HG02973 (cell line): ENCODE data around the gene MIPOL1.
"Not testable (repeated sequence)": the region's sequence is repeated elsewhere in the genome, so short reads cannot be mapped to it uniquely, and the experiment has no call there.

ENCODE experiments used
- ATAC-seq: cut with Tn5 transposase; IDR thresholded peaks from one replicate; pipeline ENCODE4 v1.9.1; 2021; ENCODE audit warnings: moderate library complexity; ENCODE audit not compliant: unreplicated experiment

The MIPOL1 gene

GRCh38 chr14:37384870-37385596, 187.3 kb downstream of the MIPOL1 start:
- no peak for ATAC-seq

- ATAC-seq, result not testable (repeated sequence)
These were observed 199.6 kb downstream of the MIPOL1 start for GRCh38 chr14:37397157-37397940.

DNA sequence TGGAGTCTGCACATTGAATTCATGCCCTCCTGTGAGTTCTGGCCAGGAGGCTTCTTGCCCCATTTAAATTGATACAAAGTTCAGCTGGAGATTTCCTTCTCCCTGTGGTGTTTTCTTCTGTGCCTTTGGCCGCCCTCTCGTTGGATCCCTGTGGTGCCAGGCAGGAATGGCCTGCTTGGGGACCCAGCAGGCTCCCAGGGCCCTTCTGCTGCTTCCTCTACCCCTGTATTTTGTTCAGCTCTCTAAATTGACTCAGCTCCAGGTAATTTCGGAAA, 200.1 kb downstream of the MIPOL1 start:
- ATAC-seq, result no peak

DNA sequence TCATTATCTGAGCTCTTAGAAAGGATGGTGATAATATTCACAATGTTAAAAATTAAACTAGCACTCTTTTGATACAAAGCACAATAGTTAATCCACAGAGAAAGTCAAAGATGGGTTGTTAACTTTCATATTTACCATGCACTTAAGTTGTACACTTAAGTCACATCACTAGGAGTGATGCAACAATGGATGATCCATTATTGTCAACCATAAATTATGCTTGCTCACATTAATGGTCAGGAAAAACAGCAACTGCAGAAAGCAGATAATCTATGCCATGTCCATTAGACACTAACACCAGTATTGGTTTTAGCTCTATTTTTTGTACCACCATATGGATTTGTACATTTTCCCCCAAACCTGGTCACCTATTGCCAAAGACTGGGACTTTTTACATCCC, 201.8 kb downstream of the MIPOL1 start:
- no peak for ATAC-seq

GRCh38 chr14:37401093-37401492, 203.4 kb downstream of the MIPOL1 start:
- ATAC-seq, result no peak

GRCh38 chr14:37403626-37404025, 205.9 kb downstream of the MIPOL1 start:
- no peak for ATAC-seq

- ATAC-seq, result no peak
These were observed 208.4 kb downstream of the MIPOL1 start for GRCh38 chr14:37406095-37406494.

DNA sequence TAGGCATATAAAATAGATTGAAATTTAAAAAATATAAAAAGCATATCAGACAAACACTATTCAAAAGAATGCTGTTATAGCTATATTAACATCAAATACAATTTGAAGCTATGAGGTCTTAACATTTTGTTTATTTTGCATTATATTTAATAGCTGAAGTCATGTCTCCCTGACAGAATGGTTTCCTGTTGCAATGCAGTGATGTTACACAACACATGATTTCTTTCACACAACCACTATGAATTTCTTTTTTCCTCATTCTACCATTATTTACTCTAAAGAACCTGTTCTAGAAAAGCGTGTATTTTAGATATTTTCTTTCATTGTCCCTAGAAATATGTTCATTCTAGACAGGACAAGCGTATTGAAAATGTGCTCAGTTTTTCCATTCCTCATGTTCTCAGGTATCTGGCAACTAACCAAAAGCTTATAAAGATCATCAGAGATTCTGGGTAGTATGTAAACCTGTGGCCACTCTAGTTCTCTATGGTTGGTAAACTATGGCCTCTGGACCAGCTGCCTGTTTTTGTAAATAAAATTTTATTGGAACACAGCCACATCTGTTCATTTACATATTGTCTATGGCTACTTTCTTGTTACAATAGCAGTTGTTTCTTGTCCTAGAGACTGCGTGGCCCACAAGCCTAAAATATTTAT, 213.5 kb downstream of the MIPOL1 start:
- no peak for ATAC-seq

DNA sequence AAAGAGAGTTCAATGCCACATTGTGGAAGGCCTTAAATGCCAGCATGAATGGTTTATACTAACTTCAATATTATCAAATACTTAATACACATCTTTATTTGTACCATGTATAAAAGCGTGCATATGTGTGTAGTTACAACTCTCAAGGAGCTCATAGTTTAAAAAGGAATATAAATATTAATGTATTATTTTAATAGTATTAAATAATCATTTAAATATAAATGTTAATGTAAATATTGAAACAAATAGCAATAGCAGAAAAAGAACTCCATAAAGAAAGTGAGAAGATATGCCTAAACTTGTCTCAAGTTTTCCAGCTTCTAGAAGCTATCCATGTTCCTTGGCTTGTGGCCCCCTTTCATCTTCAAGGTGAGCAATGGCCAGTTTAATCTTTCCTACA, 215.3 kb downstream of the MIPOL1 start:
- ATAC-seq, result no peak

DNA sequence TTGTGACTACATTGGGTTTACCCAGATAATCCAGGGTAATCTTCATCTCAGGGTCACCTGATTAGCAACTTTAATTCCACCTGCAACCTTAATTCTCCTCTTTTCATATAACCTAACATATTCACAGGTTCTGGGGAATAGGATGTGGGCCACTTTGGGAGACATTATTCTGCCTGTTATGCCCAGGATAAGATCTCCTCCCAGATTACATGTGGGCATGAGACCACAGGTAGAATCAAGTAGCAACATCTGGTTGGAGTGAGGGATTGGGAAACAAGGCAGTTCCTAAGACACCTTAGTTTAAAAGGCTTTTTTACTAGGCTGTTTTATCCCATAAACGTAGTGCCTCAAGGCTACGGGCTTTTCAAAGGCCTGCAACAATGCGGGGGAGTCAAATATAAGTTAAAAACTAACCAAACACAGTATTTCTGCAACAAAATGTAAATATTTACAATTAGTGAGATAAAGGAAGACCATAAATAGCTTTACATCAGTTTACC, 215.8 kb downstream of the MIPOL1 start:
- ATAC-seq, result no peak

- ATAC-seq, result no peak
These were observed 218.5 kb downstream of the MIPOL1 start for GRCh38 chr14:37416264-37416663.

GRCh38 chr14:37417151-37417550, 219.4 kb downstream of the MIPOL1 start:
- no peak for ATAC-seq

DNA sequence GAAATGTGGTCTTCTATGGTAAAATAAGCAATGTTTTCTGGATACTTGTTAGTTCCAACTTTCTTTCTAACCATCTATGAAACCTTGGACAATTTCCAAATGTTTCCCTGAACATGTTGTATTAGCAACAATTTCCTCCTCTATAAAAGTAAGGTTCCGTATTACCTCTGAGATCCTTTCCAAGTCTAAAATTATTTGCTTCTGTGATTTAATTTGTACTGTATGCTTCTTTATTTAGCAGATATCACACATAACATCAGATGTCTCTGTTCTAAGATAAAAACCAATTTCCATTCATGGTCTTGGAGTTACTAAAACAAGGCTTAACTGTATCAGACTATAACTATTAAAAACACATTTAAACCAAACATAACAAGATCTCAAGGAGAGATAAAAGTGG, 220.1 kb downstream of the MIPOL1 start:
- no peak for ATAC-seq

- no peak for ATAC-seq
These were observed 222.9 kb downstream of the MIPOL1 start for GRCh38 chr14:37420622-37421021.

DNA sequence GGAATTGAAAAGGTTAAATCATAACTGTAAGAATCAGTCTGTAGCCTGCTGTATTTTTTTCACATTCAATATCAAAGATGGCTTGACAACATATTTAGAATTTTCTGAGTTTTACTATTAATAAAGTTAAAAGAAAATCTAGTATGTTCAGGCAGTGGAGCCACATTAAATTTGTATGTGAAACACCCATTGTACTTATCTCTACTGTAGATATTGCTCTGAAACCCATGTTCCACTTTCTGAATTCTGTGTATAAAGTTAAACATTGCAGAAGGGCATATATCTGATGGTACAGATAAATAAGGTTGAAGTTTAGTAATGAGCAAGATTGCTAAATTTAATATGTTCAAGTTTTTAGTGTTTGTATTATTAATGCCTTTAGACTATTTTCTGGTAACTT, 224.6 kb downstream of the MIPOL1 start:
- ATAC-seq, result no peak

- no peak for ATAC-seq
These were observed 225.0 kb downstream of the MIPOL1 start for GRCh38 chr14:37422748-37423147.

GRCh38 chr14:37428954-37429353, 231.2 kb downstream of the MIPOL1 start:
- ATAC-seq, result no peak

- ATAC-seq, result no peak
These were observed 231.9 kb downstream of the MIPOL1 start for GRCh38 chr14:37429618-37430017.

GRCh38 chr14:37434867-37435266, 237.1 kb downstream of the MIPOL1 start:
- no peak for ATAC-seq

DNA sequence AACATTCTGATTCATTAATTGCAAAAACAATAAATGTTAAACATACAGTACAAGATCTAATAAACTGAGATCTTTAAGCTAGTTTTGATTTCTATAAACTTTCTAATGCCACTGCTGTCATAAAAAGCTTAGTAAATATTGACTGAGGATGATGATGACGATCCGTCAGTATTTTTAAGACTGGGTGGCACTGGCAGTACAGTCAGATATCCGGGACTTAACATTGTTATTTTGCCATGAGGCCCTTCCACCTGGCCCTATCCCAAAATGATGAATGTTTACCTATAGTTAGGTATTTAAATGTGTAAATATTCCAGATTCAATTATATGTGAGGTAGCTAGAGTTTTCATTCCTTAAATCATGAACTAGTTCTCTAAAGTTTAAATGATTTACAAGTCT, 238.8 kb downstream of the MIPOL1 start:
- no peak for ATAC-seq

DNA sequence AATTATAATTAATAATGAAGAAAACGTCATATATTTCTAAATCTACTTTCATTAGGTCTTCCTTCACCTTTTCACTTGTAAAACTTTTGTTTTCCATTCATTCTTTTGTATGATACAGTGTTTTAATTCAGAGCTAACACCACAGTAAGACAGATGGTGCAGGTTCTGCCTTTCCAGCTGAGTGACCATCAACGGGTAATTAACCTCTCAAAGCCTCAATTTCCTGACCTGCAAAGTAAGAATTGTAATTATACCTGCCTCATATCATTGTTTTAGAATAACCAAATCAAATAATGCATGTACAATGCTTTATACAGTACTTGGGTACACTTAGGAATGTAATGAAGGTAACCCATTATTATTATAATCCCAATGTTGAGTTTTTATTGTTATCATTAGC, 239.8 kb downstream of the MIPOL1 start:
- ATAC-seq, result no peak

GRCh38 chr14:37438444-37438843, 240.7 kb downstream of the MIPOL1 start:
- ATAC-seq, result no peak
